Keratinocyte (primary cell): ENCODE measurements around the gene FSTL5. TPM values are rescaled to one million over a fixed set of nuclear protein-coding genes. Genes with fewer than 3 reads are reported as not detected.

Experiments
- DNase-seq: peaks from one replicate; pipeline ENCODE4 v3.0.0-alpha.2; 2011; ENCODE audit warnings: low read depth, missing footprints, low spot score
- FAIRE-seq: peaks from 2 replicates; lab custom pipeline; 2011; peaks lifted over from hg19 to GRCh38; lab: Jason Lieb, UNC
- H2AFZ ChIP-seq: 2 replicates; pipeline ENCODE4 v1.6.0; 2012; ENCODE audit warnings: low read length, control low read depth, inconsistent platforms; ENCODE audit not compliant: control insufficient read depth
- H3K27ac ChIP-seq: 2 replicates; pipeline ENCODE4 v1.5.1; 2011; ENCODE audit warnings: low read length; ENCODE audit not compliant: control insufficient read depth, insufficient read depth
- H3K27me3 ChIP-seq: 3 replicates; pipeline ENCODE4 v1.6.0; 2011; ENCODE audit warnings: low read length; ENCODE audit not compliant: control insufficient read depth, insufficient read depth; ENCODE audit errors: extremely low read depth
- H3K36me3 ChIP-seq, 2 experiments: 2 replicates in 1 of 2; 3 replicates in 1 of 2; pipeline ENCODE4 v1.5.1; 2011; ENCODE audit warnings: low read length in 2 of 2, mild to moderate bottlenecking in 1 of 2; ENCODE audit not compliant: control insufficient read depth in 2 of 2, insufficient read depth in 2 of 2; ENCODE audit errors: extremely low read depth in 1 of 2
- H3K4me1 ChIP-seq: 3 replicates; pipeline ENCODE4 v1.5.1; 2011; ENCODE audit warnings: low read length; ENCODE audit not compliant: control insufficient read depth, insufficient read depth; ENCODE audit errors: extremely low read depth
- H3K4me2 ChIP-seq: 3 replicates; pipeline ENCODE4 v1.6.0; 2011; ENCODE audit warnings: low read depth, low read length; ENCODE audit not compliant: control insufficient read depth, insufficient read depth; ENCODE audit errors: extremely low read depth
- H3K4me3 ChIP-seq, 3 experiments: fragments of 200-600 bp in 1 of 3; sonication (generic) in 1 of 3; 2 replicates in 2 of 3; 3 replicates in 1 of 3; pipeline ENCODE4 v1.5.1; 2011 to 2016; ENCODE audit warnings: low read length in 3 of 3, mild to moderate bottlenecking in 3 of 3, control low read depth in 2 of 3, inconsistent platforms in 1 of 3, low read depth in 1 of 3, mixed read lengths in 1 of 3, mixed run types in 1 of 3, moderate library complexity in 1 of 3; ENCODE audit not compliant: control insufficient read depth in 2 of 3, insufficient read depth in 2 of 3; ENCODE audit errors: extremely low read depth in 1 of 3
- H3K79me2 ChIP-seq: 2 replicates; pipeline ENCODE4 v1.6.0; 2012; ENCODE audit warnings: low read length; ENCODE audit not compliant: control insufficient read depth, insufficient read depth
- H3K9ac ChIP-seq: 3 replicates; pipeline ENCODE4 v1.6.0; 2011; ENCODE audit warnings: low read length; ENCODE audit not compliant: control insufficient read depth, insufficient read depth; ENCODE audit errors: extremely low read depth
- H3K9me1 ChIP-seq: 3 replicates; pipeline ENCODE4 v1.6.0; 2011; ENCODE audit warnings: low read length; ENCODE audit not compliant: control insufficient read depth, insufficient read depth; ENCODE audit errors: extremely low read depth
- H3K9me3 ChIP-seq: 2 replicates; pipeline ENCODE4 v1.5.1; 2012; ENCODE audit warnings: low read depth, low read length; ENCODE audit not compliant: control insufficient read depth
- H4K20me1 ChIP-seq: 3 replicates; pipeline ENCODE4 v1.6.0; 2011; ENCODE audit warnings: low read length; ENCODE audit not compliant: control insufficient read depth, insufficient read depth; ENCODE audit errors: extremely low read depth
- EZH2 ChIP-seq: IDR thresholded peaks from one replicate; pipeline ENCODE4 v1.6.1; 2012; ENCODE audit warnings: inconsistent platforms, mild to moderate bottlenecking, low read length, moderate library complexity
- dilution Hi-C: fragments of 300-500 bp; cut with MboI; formaldehyde crosslinking; loops from one replicate; pipeline ENCODE4 v1.7.0; 2020; ENCODE audit warnings: low sequenced_read_pairs; ENCODE audit not compliant: extremely low pct_ligation_motif_present
- polyA plus RNA-seq, 5 experiments: library from polyadenylated mRNA; depleted of rRNA in 3 of 5; stranded (reverse) in 3 of 5; stranded (forward) in 1 of 5; unstranded in 1 of 5; fragments of >200 nt; gene quantifications; 1 replicate in 1 of 5; 2 replicates in 3 of 5; 3 replicates in 1 of 5; pipeline versions ENCODE4 v1.2.1 to v1.2.3, GENCODE V29; 2011 to 2012; ENCODE audit warnings: missing spikeins in 2 of 5, low read depth in 1 of 5, low replicate concordance in 1 of 5
- TF ChIP-seq, protein P1 (sequence below), 3 experiments: IDR thresholded peaks in 1 of 3; conservative IDR thresholded peaks in 1 of 3; optimal IDR thresholded peaks in 1 of 3; 2 replicates in 2 of 3; 3 replicates in 1 of 3; pipeline versions ENCODE3 to v1.5.1; 2011; ENCODE audit warnings: low read length in 3 of 3, mild to moderate bottlenecking in 3 of 3, moderate library complexity in 2 of 3, control low read depth in 1 of 3, inconsistent platforms in 1 of 3; ENCODE audit not compliant: insufficient read depth in 2 of 3; ENCODE audit errors: extremely low read depth in 1 of 3

Gene FSTL5
- polyA plus RNA-seq, 1 donor (not counting 4 experiments of a cell fraction or from before 2014, with no cell fraction given), result not detected

DNA sequence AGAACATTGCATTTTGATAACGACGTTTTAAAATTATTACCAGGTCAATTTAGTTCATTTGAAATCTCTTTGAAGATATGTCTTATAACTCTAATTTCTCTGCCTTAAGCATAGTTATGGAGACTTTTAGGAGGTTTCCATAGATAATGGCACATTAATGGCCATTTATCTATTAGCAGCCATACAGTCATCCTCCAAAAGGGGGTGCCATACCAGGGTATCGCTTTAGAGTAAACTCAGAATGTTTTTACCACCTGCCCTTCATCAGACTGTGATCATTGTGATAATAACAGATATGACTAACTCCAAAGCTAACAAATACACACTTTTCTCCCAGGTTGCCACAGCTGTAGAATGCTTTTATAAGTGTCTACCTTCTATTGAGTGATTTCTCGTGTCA lies 461.5 kb downstream of the FSTL5 start:
- H3K9ac ChIP-seq, result no peak overlapping the region
- FAIRE-seq, result no peak
- no peaks in the 10 kb centered on the region for H3K9me3 ChIP-seq
- H3K4me1 ChIP-seq, result no peaks in the 10 kb centered on the region
- H3K27ac ChIP-seq, result no peak overlapping the region
- H3K9me1 ChIP-seq, result no peaks in the 10 kb centered on the region
- no peaks in the 10 kb centered on the region for H3K27me3 ChIP-seq
- no peak overlapping the region for H3K4me3 ChIP-seq
- no peaks in the 10 kb centered on the region for H3K36me3 ChIP-seq
- no peak for TF ChIP-seq EZH2
- TF ChIP-seq, protein P1, sequence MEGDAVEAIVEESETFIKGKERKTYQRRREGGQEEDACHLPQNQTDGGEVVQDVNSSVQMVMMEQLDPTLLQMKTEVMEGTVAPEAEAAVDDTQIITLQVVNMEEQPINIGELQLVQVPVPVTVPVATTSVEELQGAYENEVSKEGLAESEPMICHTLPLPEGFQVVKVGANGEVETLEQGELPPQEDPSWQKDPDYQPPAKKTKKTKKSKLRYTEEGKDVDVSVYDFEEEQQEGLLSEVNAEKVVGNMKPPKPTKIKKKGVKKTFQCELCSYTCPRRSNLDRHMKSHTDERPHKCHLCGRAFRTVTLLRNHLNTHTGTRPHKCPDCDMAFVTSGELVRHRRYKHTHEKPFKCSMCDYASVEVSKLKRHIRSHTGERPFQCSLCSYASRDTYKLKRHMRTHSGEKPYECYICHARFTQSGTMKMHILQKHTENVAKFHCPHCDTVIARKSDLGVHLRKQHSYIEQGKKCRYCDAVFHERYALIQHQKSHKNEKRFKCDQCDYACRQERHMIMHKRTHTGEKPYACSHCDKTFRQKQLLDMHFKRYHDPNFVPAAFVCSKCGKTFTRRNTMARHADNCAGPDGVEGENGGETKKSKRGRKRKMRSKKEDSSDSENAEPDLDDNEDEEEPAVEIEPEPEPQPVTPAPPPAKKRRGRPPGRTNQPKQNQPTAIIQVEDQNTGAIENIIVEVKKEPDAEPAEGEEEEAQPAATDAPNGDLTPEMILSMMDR (optimal IDR thresholded peaks at IDR 0.05 in 1 of 3, IDR thresholded peaks at IDR 0.05 in 1 of 3, conservative IDR thresholded peaks at IDR 0.05 in 1 of 3; ENCODE audit: extremely low read depth in 1 of 3, insufficient read depth in 2 of 3, low read length in 3 of 3), result no peak
- dilution Hi-C loops, result no loop called here
- H3K79me2 ChIP-seq, result no peaks in the 10 kb centered on the region
- no peak overlapping the region for H3K4me2 ChIP-seq
- DNase-seq, result no peak
- no peak overlapping the region for H2AFZ ChIP-seq
- no peaks in the 10 kb centered on the region for H4K20me1 ChIP-seq

GRCh38 chr4:161696944-161697343 lies 466.9 kb downstream of the FSTL5 start:
- Histone ChIP-seq H4K20me1 (no peaks in the 10 kb centered on the region), H3K79me2 (no peaks in the 10 kb centered on the region), H2AFZ (no peak overlapping the region), H3K4me1 (no peaks in the 10 kb centered on the region), H3K27ac (no peak overlapping the region), H3K9ac (no peak overlapping the region), H3K4me2 (no peak overlapping the region), H3K4me3 (no peak overlapping the region), H3K9me1 (no peaks in the 10 kb centered on the region), H3K36me3 (no peaks in the 10 kb centered on the region), H3K9me3 (no peaks in the 10 kb centered on the region), H3K27me3 (no peaks in the 10 kb centered on the region)
- no peak for DNase-seq
- FAIRE-seq, result no peak
- no peak for TF ChIP-seq EZH2
- TF ChIP-seq, protein P1 (optimal IDR thresholded peaks at IDR 0.05 in 1 of 3, IDR thresholded peaks at IDR 0.05 in 1 of 3, conservative IDR thresholded peaks at IDR 0.05 in 1 of 3; ENCODE audit: extremely low read depth in 1 of 3, insufficient read depth in 2 of 3, low read length in 3 of 3), result no peak
- dilution Hi-C loops, result no loop called here
